ENCODE results near the gene ZFYVE28.

The ZFYVE28 gene

DNA sequence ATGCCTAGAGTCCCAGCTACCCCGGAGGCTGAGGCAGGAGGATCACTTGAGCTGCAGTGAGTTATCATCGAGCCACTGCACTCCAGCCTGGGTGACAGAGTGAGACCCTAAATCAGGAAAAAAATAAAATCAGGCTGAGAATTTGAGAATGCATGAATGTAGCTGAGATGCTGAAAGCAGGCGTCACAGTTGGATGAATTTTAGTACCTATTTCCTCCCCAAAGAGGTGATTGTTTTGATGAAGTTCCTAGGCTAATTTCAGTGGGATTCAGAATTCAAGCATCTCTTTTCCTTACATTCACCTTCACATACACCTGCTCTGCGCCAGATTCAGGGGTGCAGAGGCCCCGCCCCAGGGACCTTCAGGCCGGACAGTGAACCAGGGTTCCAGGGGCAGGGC, 3.5 kb upstream of the ZFYVE28 start:
- TF ChIP-seq RAD21 (IDR thresholded peaks at IDR 0.05; ENCODE audit: low read depth), result no peak
- TF ChIP-seq EP300 (IDR thresholded peaks at IDR 0.05; ENCODE audit: borderline replicate concordance), result no peak
- no peak for TF ChIP-seq TEAD4 (IDR thresholded peaks at IDR 0.05)
- TF ChIP-seq, protein P1, sequence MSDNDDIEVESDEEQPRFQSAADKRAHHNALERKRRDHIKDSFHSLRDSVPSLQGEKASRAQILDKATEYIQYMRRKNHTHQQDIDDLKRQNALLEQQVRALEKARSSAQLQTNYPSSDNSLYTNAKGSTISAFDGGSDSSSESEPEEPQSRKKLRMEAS (IDR thresholded peaks at IDR 0.05), result no peak
- TF ChIP-seq CREB1 (IDR thresholded peaks at IDR 0.05; ENCODE audit: low read depth), result no peak
- no peak for TF ChIP-seq EGR1 (IDR thresholded peaks at IDR 0.05)
- no peak for TF ChIP-seq NFIC (IDR thresholded peaks at IDR 0.05)
- no peak for TF ChIP-seq CEBPB (IDR thresholded peaks at IDR 0.05)
- no peak for TF ChIP-seq TCF12 (IDR thresholded peaks at IDR 0.05; ENCODE audit: low read depth)

DNA sequence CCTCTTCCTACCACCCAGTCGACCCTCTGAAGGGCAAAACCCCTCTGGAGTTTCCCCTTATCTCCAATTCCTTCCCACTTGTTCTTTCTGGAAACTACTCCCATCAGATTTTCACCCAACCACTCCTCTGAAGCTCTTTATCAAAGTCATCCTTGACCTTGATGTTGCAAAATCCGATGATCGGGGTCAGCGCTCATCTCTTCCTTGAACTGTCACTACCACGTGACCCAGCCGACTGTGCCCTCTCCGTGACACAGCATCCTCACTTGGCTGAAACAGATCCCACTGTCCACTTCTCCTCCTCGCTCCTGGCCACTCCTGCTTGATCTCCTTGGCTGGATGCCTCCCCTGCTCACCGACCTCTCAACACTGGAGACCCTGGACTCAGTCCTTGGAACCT, 1.4 kb upstream of the ZFYVE28 start:
- no peak for TF ChIP-seq CREB1 (IDR thresholded peaks at IDR 0.05; ENCODE audit: low read depth)
- TF ChIP-seq EP300 (IDR thresholded peaks at IDR 0.05; ENCODE audit: borderline replicate concordance), result no peak
- TF ChIP-seq, protein P2, sequence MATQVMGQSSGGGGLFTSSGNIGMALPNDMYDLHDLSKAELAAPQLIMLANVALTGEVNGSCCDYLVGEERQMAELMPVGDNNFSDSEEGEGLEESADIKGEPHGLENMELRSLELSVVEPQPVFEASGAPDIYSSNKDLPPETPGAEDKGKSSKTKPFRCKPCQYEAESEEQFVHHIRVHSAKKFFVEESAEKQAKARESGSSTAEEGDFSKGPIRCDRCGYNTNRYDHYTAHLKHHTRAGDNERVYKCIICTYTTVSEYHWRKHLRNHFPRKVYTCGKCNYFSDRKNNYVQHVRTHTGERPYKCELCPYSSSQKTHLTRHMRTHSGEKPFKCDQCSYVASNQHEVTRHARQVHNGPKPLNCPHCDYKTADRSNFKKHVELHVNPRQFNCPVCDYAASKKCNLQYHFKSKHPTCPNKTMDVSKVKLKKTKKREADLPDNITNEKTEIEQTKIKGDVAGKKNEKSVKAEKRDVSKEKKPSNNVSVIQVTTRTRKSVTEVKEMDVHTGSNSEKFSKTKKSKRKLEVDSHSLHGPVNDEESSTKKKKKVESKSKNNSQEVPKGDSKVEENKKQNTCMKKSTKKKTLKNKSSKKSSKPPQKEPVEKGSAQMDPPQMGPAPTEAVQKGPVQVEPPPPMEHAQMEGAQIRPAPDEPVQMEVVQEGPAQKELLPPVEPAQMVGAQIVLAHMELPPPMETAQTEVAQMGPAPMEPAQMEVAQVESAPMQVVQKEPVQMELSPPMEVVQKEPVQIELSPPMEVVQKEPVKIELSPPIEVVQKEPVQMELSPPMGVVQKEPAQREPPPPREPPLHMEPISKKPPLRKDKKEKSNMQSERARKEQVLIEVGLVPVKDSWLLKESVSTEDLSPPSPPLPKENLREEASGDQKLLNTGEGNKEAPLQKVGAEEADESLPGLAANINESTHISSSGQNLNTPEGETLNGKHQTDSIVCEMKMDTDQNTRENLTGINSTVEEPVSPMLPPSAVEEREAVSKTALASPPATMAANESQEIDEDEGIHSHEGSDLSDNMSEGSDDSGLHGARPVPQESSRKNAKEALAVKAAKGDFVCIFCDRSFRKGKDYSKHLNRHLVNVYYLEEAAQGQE (IDR thresholded peaks at IDR 0.05; ENCODE audit: low read depth), result no peak
- no peak for TF ChIP-seq TAF1 (IDR thresholded peaks at IDR 0.05; ENCODE audit: low read depth)
- TF ChIP-seq TCF12 (IDR thresholded peaks at IDR 0.05; ENCODE audit: low read depth), result no peak
- TF ChIP-seq RAD21 (IDR thresholded peaks at IDR 0.05; ENCODE audit: low read depth), result no peak

DNA sequence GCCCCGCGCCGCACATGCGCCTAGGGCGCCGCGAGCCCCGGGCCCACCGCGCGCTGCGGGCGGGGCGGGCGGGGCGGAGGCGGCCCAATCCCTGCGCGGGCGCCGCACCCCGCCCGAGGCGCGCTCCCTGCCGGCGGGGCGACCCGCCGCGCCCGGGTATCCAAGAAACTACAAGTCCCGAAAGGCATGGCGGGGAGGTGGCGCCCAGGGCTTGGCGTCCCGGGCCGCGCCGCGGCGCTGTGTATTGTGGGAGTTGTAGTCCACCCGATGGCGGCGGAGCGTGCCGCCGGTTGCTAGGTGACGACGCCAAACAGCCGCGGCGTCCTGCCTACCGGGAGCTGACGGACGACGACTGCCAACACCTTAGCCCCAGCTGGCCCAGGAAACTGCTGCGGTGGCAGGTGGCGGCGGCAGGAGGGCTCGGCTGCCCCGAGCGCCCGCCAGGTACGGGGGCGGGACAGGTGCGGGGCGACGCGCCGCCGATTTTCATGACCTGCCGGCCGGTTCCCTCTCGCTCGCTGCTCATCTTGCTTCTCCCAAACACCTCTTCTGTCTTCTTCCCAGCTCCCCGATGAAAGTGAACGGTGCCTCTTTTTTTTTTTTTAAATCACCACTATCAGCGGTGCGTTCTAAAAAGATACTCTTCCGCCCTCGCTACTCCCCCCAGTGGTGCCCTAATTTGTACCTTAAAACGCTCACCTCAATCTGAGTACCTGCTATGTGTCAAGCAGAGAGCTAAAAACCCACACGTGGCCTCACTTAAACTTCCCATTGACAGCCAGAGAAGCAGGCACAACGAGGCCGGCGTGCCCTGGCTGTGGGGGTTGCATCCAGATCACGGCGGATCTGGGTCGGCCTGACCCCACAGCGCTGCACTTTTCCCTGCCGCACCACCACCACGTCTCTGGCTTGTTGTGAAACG, 466 bp upstream of the ZFYVE28 start, which contains the start of gene CFAP99:
Gene CFAP99, plus strand, starts transcription at position 306 of the 922 bp plus-strand sequence.
- no peak for TF ChIP-seq ZBTB7A (IDR thresholded peaks at IDR 0.05; ENCODE audit: low read depth)
- TF ChIP-seq YY1 (IDR thresholded peaks at IDR 0.05; ENCODE audit: low read depth), result peak; percentile 63; the same call in 1 of the 2 replicates
- peak; percentile 33; the same call in 1 of the 2 replicates for TF ChIP-seq EP300 (IDR thresholded peaks at IDR 0.05; ENCODE audit: borderline replicate concordance)
- TF ChIP-seq TCF12 (IDR thresholded peaks at IDR 0.05; ENCODE audit: low read depth), result peak; percentile 35; the same call in 1 of the 2 replicates
- no peak for TF ChIP-seq RAD21 (IDR thresholded peaks at IDR 0.05; ENCODE audit: low read depth)
- no peak; the same call in 1 of the 2 replicates for TF ChIP-seq TAF1 (IDR thresholded peaks at IDR 0.05; ENCODE audit: low read depth)
- TF ChIP-seq, protein P2 (IDR thresholded peaks at IDR 0.05; ENCODE audit: low read depth), result no peak
- TF ChIP-seq TEAD4 (IDR thresholded peaks at IDR 0.05), result no peak
- TF ChIP-seq, protein P3, sequence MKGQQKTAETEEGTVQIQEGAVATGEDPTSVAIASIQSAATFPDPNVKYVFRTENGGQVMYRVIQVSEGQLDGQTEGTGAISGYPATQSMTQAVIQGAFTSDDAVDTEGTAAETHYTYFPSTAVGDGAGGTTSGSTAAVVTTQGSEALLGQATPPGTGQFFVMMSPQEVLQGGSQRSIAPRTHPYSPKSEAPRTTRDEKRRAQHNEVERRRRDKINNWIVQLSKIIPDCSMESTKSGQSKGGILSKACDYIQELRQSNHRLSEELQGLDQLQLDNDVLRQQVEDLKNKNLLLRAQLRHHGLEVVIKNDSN (IDR thresholded peaks at IDR 0.05), result peak; percentile 83
- TF ChIP-seq FOXM1 (IDR thresholded peaks at IDR 0.05; ENCODE audit: borderline replicate concordance, low read depth), result no peak
- TF ChIP-seq CREB1 (IDR thresholded peaks at IDR 0.05; ENCODE audit: low read depth), result peak; percentile 79
- no peak for TF ChIP-seq NFIC (IDR thresholded peaks at IDR 0.05)
- 0 out of 2 replicates have a peak, but pooled peaks have one; percentile 58 for TF ChIP-seq EGR1 (IDR thresholded peaks at IDR 0.05)
- TF ChIP-seq, protein P1 (IDR thresholded peaks at IDR 0.05), result peak; percentile 64

DNA sequence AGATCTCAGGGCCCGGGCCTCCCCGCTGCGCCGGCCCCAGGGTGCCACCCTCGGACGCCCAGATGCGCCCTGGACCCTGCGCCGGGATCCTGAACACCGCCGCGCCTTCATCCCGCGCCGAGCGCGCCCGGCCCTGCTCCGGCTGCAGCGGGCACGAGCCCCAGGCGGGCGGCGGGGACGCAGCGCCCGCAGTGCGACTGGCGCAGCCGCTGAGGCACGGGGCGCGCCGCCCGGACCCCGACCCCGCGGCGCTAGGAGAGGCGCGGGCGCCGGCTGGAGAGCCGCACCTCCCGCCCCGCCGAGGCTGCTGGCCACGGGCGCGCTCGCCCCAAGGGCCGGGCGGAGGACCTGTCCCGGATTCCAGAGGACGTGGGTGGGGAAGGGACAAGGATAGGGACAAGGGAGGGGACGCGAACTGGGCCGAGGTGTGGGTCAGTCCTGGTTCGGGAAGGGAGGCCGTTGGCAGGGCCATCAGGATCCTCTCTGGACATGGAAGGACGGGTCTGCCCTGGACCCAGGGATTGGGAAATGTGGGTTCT, 1.1 kb downstream of the ZFYVE28 start:
- TF ChIP-seq YY1 (IDR thresholded peaks at IDR 0.05; ENCODE audit: low read depth) (no peak), NFIC (IDR thresholded peaks at IDR 0.05) (no peak), RAD21 (IDR thresholded peaks at IDR 0.05; ENCODE audit: low read depth) (no peak), ZBTB7A (IDR thresholded peaks at IDR 0.05; ENCODE audit: low read depth) (no peak), EP300 (IDR thresholded peaks at IDR 0.05; ENCODE audit: borderline replicate concordance) (no peak), CREB1 (IDR thresholded peaks at IDR 0.05; ENCODE audit: low read depth) (no peak), TEAD4 (IDR thresholded peaks at IDR 0.05) (no peak)
- TF ChIP-seq, protein P1 (IDR thresholded peaks at IDR 0.05), result peak; percentile 30; the same call in 1 of the 2 replicates
- TF ChIP-seq, protein P2 (IDR thresholded peaks at IDR 0.05; ENCODE audit: low read depth), result no peak
